Muscle of arm (tissue), 12 donors: Measurements from ENCODE around the gene PI4KA. TPM values are rescaled to one million over a fixed set of nuclear protein-coding genes. Genes with fewer than 3 reads are reported as not detected.
"Not testable (repeated sequence)": the region's sequence is repeated elsewhere in the genome, so short reads cannot be mapped to it uniquely, and the experiment has no call there.

ENCODE experiments used
- DNase-seq: peaks from one replicate; pipeline ENCODE4 v3.0.0-alpha.2; 2013
- polyA plus RNA-seq, 12 donors: library from polyadenylated mRNA; unstranded; fragments of 120-200 nt; gene quantifications; one replicate each; pipeline ENCODE4 v1.2.1, GENCODE V29; 2013; ENCODE audit not compliant: insufficient read length in 12 of 12

The PI4KA gene
- polyA plus RNA-seq, 12 donors: 27.8 to 52.1 (median 31.0) TPM; not detected in 1

GRCh38 chr22:20749453-20749852 is 109.2 kb downstream of the PI4KA start:
- DNase-seq: no peak

GRCh38 chr22:20748731-20749428 is 109.7 kb downstream of the PI4KA start:
- peak; percentile 10 for DNase-seq

- DNase-seq: no peak
These were observed 110.5 kb downstream of the PI4KA start for GRCh38 chr22:20748082-20748481.

GRCh38 chr22:20747223-20747622 is 111.4 kb downstream of the PI4KA start:
- no peak for DNase-seq

GRCh38 chr22:20746431-20747189 is 112.0 kb downstream of the PI4KA start:
- no peak for DNase-seq

GRCh38 chr22:20745119-20745518 is 113.5 kb downstream of the PI4KA start:
- DNase-seq: no peak

GRCh38 chr22:20744456-20744855 is 114.2 kb downstream of the PI4KA start:
- no peak for DNase-seq

GRCh38 chr22:20742764-20743163 is 115.8 kb downstream of the PI4KA start:
- DNase-seq: no peak

- no peak for DNase-seq
These were observed 116.7 kb downstream of the PI4KA start for GRCh38 chr22:20741634-20742581.

- DNase-seq: no peak
These were observed 117.5 kb downstream of the PI4KA start for GRCh38 chr22:20741008-20741633.

GRCh38 chr22:20740222-20740951 is 118.2 kb downstream of the PI4KA start:
- no peak for DNase-seq

GRCh38 chr22:20738394-20739089 is 120.1 kb downstream of the PI4KA start:
- no peak for DNase-seq

GRCh38 chr22:20736891-20737290 is 121.7 kb downstream of the PI4KA start:
- not testable (repeated sequence) for DNase-seq

- not testable (repeated sequence) for DNase-seq
These were observed 123.1 kb downstream of the PI4KA start for GRCh38 chr22:20735356-20736162.

- DNase-seq: not testable (repeated sequence)
These were observed 126.2 kb downstream of the PI4KA start for GRCh38 chr22:20732431-20732830.

- DNase-seq: no peak
These were observed 129.4 kb downstream of the PI4KA start for GRCh38 chr22:20729194-20729593.

GRCh38 chr22:20728523-20729190 is 130.0 kb downstream of the PI4KA start:
- no peak for DNase-seq

- no peak for DNase-seq
These were observed 131.2 kb downstream of the PI4KA start for GRCh38 chr22:20727118-20728015.
